NCI-H1417 (cell line): ENCODE measurements around the gene SDK1.

Source experiments
- DNase-seq, 3 experiments: peaks; one replicate each; lab custom pipeline; 2025; lab: John Stamatoyannopoulos, UW

Gene SDK1

GRCh38 chr7:3408814-3409595 lies 108.0 kb downstream of the SDK1 start:
- peak in 2 of 3 experiments; percentile 48 to 78 for DNase-seq

- peak in 2 of 3 experiments; percentile 32 to 71 for DNase-seq
These were observed 111.8 kb downstream of the SDK1 start for GRCh38 chr7:3412871-3413270.

GRCh38 chr7:3415861-3416312 lies 114.8 kb downstream of the SDK1 start:
- peak in 2 of 3 experiments; percentile 12 to 67 for DNase-seq

- DNase-seq = peak in 1 of 3 experiments; percentile 15
These were observed 115.4 kb downstream of the SDK1 start for GRCh38 chr7:3416453-3416852.

GRCh38 chr7:3425087-3425486 lies 124.0 kb downstream of the SDK1 start:
- DNase-seq = no peak

- DNase-seq = no peak
These were observed 125.0 kb downstream of the SDK1 start for GRCh38 chr7:3426064-3426463.

- DNase-seq = peak in 1 of 3 experiments; percentile 8
These were observed 126.9 kb downstream of the SDK1 start for GRCh38 chr7:3427957-3428356.

- DNase-seq = no peak
These were observed 128.9 kb downstream of the SDK1 start for GRCh38 chr7:3429981-3430380.

- DNase-seq = no peak
These were observed 129.5 kb downstream of the SDK1 start for GRCh38 chr7:3430588-3430987.

GRCh38 chr7:3431306-3431705 lies 130.3 kb downstream of the SDK1 start:
- DNase-seq = no peak

GRCh38 chr7:3432911-3433310 lies 131.9 kb downstream of the SDK1 start:
- DNase-seq = no peak

- DNase-seq = no peak
These were observed 133.6 kb downstream of the SDK1 start for GRCh38 chr7:3434611-3435010.

GRCh38 chr7:3436112-3436511 lies 135.1 kb downstream of the SDK1 start:
- no peak for DNase-seq

- DNase-seq = no peak
These were observed 135.7 kb downstream of the SDK1 start for GRCh38 chr7:3436746-3437145.

- DNase-seq = no peak
These were observed 136.4 kb downstream of the SDK1 start for GRCh38 chr7:3437467-3437866.

GRCh38 chr7:3438352-3438751 lies 137.3 kb downstream of the SDK1 start:
- DNase-seq = no peak

- DNase-seq = no peak
These were observed 138.4 kb downstream of the SDK1 start for GRCh38 chr7:3439333-3440030.

GRCh38 chr7:3440509-3440908 lies 139.5 kb downstream of the SDK1 start:
- no peak for DNase-seq

GRCh38 chr7:3443716-3444115 lies 142.7 kb downstream of the SDK1 start:
- DNase-seq = no peak

- no peak for DNase-seq
These were observed 145.7 kb downstream of the SDK1 start for GRCh38 chr7:3446786-3447185.

- peak in 2 of 3 experiments; percentile 16 to 74 for DNase-seq
These were observed 150.6 kb downstream of the SDK1 start for GRCh38 chr7:3451701-3452100.

- no peak for DNase-seq
These were observed 152.3 kb downstream of the SDK1 start for GRCh38 chr7:3453398-3453797.
